ENCODE results near the gene P2RX3. TPM values are rescaled to one million over a fixed set of nuclear protein-coding genes. Genes with fewer than 3 reads are reported as not detected.

The P2RX3 gene
- total and polyA plus RNA-seq, 2 of the 8 experiments (the other 6 are each of a cell fraction or from before 2014, with no cell fraction given) = 0.45 to 0.47 TPM

- H3K9me3 ChIP-seq (ENCODE audit: insufficient read depth in 2 of 2, low read depth in 1 of 2, low read length in 1 of 2) = no peaks in the 10 kb centered on the region
- peak overlapping the region; percentile 63 to 71 (median 68) for H3K9ac ChIP-seq (replicated peaks in 1 of 4; ENCODE audit: extremely low read depth in 1 of 4, low read depth in 3 of 4, low read length in 3 of 4)
- H3K23me2 ChIP-seq (ENCODE audit: low read depth, low read length) = peaks cover 17% of the 10 kb centered on the region
- no peak overlapping the region for H2BK12ac ChIP-seq (ENCODE audit: low read depth, low read length)
- H2AFZ ChIP-seq (ENCODE audit: low read length) = no peak overlapping the region
- peak overlapping the region; percentile 96 for H4K8ac ChIP-seq (ENCODE audit: extremely low read depth, insufficient read depth, low read length)
- H3K27me3 ChIP-seq (replicated peaks in 1 of 4; ENCODE audit: control insufficient read depth in 3 of 4, extremely low read depth in 1 of 4, insufficient read depth in 3 of 4, low read length in 3 of 4) = no peaks in the 10 kb centered on the region
- no peak overlapping the region for H2BK20ac ChIP-seq (ENCODE audit: low read length)
- WGBS, 2 experiments (ENCODE audit: extremely low coverage in 1 of 2, insufficient coverage in 1 of 2, insufficient read length in 1 of 2, insufficient replicate concordance in 2 of 2, low coverage in 1 of 2, low lambda C conversion rate in 2 of 2, missing lambda C conversion rate in 1 of 2) = 3% methylated on average over 14 of the region's 64 CpGs; no CpG with 5 or more reads in 1 of the 2 experiments
- H3K18ac ChIP-seq (ENCODE audit: extremely low read depth, low read length) = peak overlapping the region; percentile 93
- H3K4me1 ChIP-seq (replicated peaks in 1 of 4; ENCODE audit: control insufficient read depth in 3 of 4, insufficient read depth in 4 of 4, low read length in 3 of 4) = peaks cover 0 to 24% (median 19%) of the 10 kb centered on the region in 4 experiments; a peak in 6 of 7 replicates
- no peak overlapping the region for H3K4ac ChIP-seq (replicated peaks; ENCODE audit: insufficient read length, low read depth, low read length)
- H3K79me1 ChIP-seq (ENCODE audit: low read depth, low read length) = peaks cover 21% of the 10 kb centered on the region
- peak overlapping the region; percentile 82 to 90 (median 88) for H3K4me3 ChIP-seq (ENCODE audit: extremely low read depth in 1 of 4, insufficient read depth in 2 of 4, low read depth in 3 of 4, low read length in 4 of 4)
- FAIRE-seq = no peak
- H4K20me1 ChIP-seq (replicated peaks in 1 of 2; ENCODE audit: control insufficient read depth in 1 of 2, insufficient read depth in 2 of 2, low read length in 2 of 2) = peaks cover 3 to 5% of the 10 kb centered on the region in 2 experiments
- H2BK15ac ChIP-seq (ENCODE audit: low read length) = no peak overlapping the region
- H3K27ac ChIP-seq (ENCODE audit: low read depth, low read length) = peak overlapping the region; percentile 71; the same call in 1 of the 2 replicates
- peaks cover 16 to 54% (median 43%) of the 10 kb centered on the region in 4 experiments for H3K36me3 ChIP-seq (ENCODE audit: control insufficient read depth in 2 of 4, insufficient read depth in 4 of 4, low read length in 3 of 4)
- H2AK5ac ChIP-seq (ENCODE audit: low read depth, low read length) = no peak overlapping the region
- H3K14ac ChIP-seq (ENCODE audit: insufficient read length) = no peak overlapping the region
- H2BK5ac ChIP-seq (ENCODE audit: low read depth, low read length) = peak overlapping the region; percentile 81; the same call in 1 of the 2 replicates
- H3K4me2 ChIP-seq (ENCODE audit: insufficient read depth in 1 of 2, low read depth in 2 of 2, low read length in 2 of 2) = peak overlapping the region; percentile 74 to 78
- H2BK120ac ChIP-seq (replicated peaks; ENCODE audit: low read depth, low read length) = peak overlapping the region; percentile 56
- ChIA-PET POLR2A (ENCODE audit: partially characterized antibody) (interaction anchor here (0.5 to 45.7 kb wide), 21 partner anchors 0 to 316 kb away, joined by 3 to 1279 read pairs (median 5); partner anchors contain the start of genes P2RX3, SERPING1, SSRP1 and TIMM10), CTCF (ENCODE audit: partially characterized antibody) (interaction anchor here (0.7 to 2.7 kb wide), 2 partner anchors 14 to 26 kb away, joined by 3 to 20 read pairs; partner anchors contain the start of gene P2RX3)
- no peak overlapping the region for H3K23ac ChIP-seq (ENCODE audit: insufficient read length)
- H4K5ac ChIP-seq (ENCODE audit: insufficient read length, low read depth, low read length) = peak overlapping the region; percentile 46
- DNase-seq (ENCODE audit: low read depth in 1 of 2, low spot score in 2 of 2) = peak in 1 of 2 experiments; percentile 83
- peak overlapping the region; percentile 33 for H3K56ac ChIP-seq (replicated peaks; ENCODE audit: insufficient read length, low read depth, low read length)
- peak overlapping the region; percentile 90 for H4K91ac ChIP-seq (replicated peaks; ENCODE audit: insufficient read length, low read length)
- H3K79me2 ChIP-seq (ENCODE audit: control insufficient read depth in 1 of 2, insufficient read depth in 2 of 2, low read length in 2 of 2) = peaks cover 8 to 40% of the 10 kb centered on the region in 2 experiments
- TF ChIP-seq, protein P1, sequence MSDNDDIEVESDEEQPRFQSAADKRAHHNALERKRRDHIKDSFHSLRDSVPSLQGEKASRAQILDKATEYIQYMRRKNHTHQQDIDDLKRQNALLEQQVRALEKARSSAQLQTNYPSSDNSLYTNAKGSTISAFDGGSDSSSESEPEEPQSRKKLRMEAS (IDR thresholded peaks at IDR 0.05) = peak; percentile 65
- TF ChIP-seq CHD1 (IDR thresholded peaks at IDR 0.05; ENCODE audit: low read depth, low read length) (no peak), NRF1 (IDR thresholded peaks at IDR 0.05; ENCODE audit: low read depth, low read length) (no peak)
These were observed 13.8 kb upstream of the P2RX3 start for GRCh38 chr11:57324154-57324885.

All from H1 (cell line).